ENCODE data around the gene ATF5.
"Not testable (repeated sequence)": the region's sequence is repeated elsewhere in the genome, so short reads cannot be mapped to it uniquely, and the experiment has no call there.

Gene ATF5

DNA sequence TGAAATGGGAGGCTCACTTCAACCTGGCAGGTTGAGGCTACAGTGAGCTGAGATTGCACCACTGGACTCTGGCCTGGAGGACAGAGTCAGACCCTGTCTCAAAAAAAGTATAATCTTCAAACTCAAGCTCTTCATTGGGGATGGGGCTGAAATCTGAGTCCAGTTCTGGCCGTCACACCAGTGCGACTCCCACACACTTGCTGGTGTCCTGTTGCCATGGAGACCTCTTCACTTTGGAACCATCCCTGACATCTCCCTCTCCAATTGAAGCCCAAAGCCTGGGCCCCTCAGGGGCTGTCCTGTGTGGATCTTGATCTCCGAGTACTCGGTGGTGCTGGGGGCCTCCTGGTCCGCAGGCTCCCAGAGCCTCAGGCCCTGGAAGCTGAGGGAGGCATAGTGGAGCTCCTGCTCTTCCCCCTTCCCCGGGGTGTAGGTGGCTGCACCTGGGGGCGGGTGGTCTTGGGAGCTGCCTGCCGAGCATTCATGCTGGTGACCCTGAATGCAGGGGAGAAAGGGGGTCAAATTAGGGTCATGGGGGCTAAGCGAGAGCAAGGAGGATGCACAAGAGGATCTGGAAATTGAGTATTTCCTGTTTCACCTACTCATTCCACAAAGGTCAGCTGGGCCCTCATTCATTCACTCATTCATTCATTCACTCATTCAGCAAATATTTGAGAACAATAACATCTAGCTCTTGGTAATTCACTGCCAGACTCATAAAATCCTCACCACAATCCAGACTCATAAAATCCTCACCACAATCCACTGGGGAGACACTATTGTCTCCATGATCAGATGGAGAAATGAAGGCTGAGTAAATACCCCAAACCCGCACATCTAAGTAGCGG lies 21.0 kb downstream of the ATF5 start:
- ATAC-seq, result no peak
- DNase-seq, result no peak

DNA sequence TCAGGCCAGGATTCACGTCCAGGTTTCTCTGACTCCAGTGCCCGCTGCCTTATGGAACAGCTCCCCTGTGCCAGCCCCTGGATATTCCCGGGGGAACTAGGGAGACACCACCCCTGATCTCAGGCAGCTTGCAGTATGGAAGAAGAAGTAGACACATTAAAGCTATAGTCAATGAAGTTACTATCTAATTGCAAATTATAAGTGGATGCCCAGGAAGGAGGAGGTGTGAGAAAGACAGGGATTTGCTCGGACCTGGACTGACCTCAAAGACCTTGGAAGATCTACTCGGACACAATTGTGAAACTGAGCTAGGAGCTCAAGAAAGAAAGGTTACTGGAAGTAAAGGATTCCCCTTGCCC lies 21.6 kb downstream of the ATF5 start:
- no peak for DNase-seq
- ATAC-seq, result no peak

GRCh38 chr19:49950956-49951526 lies 22.0 kb downstream of the ATF5 start:
- ATAC-seq (no peak), DNase-seq (no peak)

DNA sequence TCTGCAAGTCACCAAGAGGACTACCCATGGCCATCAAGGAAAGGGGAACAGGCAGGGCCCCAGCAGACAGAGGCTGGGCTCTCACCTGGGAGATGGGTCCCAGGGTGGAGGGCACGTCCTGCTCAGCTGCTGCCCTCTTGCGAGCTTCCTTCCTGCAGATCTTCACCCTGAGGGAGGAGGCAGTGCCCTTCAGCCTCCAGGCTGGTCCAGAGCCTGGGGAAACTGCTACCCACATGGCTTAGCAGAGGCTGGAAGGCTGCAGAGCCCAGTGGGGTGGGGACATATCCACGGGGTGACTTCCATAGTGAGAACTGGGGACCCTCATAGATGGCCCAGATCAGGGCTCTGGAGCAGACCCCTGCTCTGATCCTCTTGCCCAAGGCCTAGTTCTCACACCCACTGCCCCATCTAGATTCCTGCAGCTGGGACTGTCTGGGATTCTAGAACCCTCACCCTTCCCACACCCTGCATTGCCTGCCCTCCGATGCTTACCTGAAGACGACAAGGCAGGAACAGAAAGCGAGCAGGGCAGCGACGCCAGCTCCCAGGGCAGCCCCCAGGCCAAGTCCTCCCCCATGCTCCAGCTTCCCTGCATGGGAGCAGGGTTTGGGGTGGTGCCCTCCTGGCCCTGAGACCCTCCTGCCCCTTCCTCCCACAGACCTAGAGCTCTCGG lies 22.9 kb downstream of the ATF5 start:
- no peak for ATAC-seq
- DNase-seq, result no peak

DNA sequence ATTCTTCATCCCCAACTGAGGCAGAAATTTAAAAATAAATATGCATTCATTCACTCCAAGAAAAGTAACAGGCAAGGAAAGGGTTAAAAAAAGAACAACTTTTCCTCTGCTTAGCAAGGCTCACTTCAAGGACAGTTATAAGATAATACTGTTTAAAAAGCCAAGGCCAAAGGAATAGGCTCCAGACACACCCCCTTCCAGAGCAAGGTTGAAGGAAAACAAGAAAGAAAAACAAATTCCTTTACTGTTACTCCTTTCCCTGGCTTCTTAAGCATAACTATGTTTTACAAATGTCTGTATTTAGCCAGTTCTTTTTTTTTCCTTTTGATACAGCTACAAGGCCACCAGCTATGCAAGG lies 23.5 kb downstream of the ATF5 start:
- ATAC-seq (no peak), DNase-seq (no peak)

- ATAC-seq, result no peak
- DNase-seq, result no peak
These were observed 23.9 kb downstream of the ATF5 start for GRCh38 chr19:49952906-49953305.

DNA sequence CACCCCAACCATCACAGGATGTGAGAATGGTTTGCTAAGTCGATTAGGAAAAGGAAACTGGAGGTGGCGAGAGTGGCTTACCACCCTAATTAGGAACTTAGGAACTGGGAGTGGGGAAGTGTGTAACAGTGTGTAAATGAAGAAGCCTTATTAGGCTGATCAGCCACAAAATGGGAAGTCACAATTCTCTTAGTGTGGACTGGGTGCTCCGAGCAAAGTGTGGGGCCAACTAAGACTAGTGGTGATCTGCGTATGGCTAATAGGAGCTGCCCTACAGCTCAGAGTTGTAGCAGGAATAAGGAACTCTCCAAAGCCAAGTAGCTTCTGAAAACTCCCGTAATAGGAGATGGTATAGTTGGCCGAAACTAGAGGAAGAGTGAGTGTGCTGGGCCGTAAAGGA lies 24.4 kb downstream of the ATF5 start:
- no peak for ATAC-seq
- DNase-seq, result no peak

DNA sequence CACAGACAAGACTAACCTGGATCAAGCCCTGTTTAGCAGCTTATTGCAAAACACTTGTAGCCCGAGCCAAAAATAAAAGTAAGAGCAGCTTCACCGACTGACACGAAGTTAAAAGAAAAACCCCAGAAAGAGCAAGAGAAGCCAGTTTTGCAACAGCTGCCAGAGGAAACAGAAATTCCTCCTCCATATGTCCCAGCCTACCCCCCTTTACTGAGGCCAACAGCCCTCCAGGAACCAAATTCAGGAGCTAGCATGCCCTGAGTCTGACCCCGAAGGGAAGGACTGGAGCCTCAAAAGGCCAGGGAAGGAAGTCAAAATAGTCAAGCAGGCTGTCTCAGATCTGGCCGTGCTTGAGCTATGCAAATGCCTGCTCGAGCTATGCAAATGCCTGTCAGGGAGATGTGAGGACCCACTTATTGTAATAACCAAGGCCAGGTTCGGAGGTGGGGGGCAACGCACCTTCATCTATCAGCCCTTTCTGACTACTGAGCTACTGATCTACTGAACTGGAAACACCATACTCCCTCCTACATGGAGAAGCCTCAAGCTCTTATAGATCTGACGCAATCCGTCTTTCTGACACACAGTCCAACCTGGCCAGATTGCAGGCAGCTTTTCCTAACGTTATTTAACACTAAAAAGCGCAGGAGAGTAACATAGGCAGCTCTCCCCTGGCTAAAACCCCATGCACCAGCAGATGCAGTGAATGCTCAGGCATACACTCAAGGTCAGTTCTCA lies 25.3 kb downstream of the ATF5 start:
- ATAC-seq (no peak), DNase-seq (no peak)

- no peak for DNase-seq
- ATAC-seq, result no peak
These were observed 25.9 kb downstream of the ATF5 start for GRCh38 chr19:49954933-49955332.

DNA sequence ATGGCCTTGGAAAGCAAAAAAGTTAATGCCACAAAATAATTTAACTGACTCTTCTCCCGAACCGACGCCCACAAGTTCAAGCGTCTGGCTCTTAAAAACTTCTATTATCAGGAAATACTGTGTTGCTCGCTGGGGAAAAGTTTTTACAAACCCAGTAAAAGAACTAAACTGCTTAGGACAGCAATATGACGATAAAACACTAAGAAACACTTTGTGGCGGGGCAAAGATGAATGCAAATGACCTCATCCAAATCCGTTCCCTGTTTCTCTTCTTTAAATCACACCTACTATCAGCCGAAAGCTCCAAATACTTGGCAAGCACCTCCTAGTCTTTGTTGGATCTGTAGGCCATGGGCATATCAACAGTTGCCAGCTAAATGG lies 27.1 kb downstream of the ATF5 start:
- DNase-seq (no peak), ATAC-seq (no peak)

- DNase-seq (no peak), ATAC-seq (no peak)
These were observed 28.4 kb downstream of the ATF5 start for GRCh38 chr19:49957262-49957915.

DNA sequence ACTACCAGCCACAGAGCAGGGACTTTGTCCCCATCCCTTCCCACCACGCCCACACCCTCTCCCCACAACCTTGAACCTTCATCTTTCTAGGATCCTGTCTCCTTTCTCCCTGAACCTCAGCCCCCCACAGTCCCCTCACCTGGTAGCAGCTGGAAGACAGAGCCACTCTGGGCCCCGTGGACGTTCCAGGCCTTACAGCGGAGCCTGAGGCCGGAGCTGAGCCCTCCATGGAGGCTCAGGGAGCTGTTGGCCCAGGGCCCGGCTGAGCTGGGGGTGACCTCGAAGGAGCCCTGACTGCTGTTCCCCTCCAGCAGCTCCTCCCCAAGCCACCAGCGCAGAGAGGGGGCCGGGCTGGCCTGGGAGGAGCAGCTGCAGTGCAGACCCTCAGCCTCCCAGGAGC lies 29.1 kb downstream of the ATF5 start:
- not testable (repeated sequence) for DNase-seq, ATAC-seq

- DNase-seq, ATAC-seq: not testable (repeated sequence)
These were observed 29.6 kb downstream of the ATF5 start for GRCh38 chr19:49958596-49958995.

DNA sequence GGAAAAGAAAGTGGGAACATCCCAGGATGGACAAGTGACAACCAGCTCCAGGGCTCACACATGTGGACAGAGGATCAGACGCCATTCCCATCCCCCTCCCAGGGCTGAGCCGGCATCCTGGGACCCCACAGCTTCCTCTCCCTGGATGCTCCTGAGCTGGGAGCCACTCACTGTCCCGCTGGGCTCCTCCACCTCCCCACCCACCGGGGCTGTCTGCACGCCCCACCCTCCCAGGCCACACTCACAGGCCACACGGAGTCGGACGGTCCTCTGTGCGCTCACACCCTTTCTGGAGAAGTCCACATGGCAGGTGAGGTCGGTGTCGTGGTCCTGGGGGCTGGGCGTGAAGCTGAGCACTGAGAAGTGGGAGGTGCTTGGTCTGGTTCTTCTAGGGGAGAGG lies 30.9 kb downstream of the ATF5 start:
- not testable (repeated sequence) for ATAC-seq, DNase-seq

GRCh38 chr19:49960980-49961379 lies 32.0 kb downstream of the ATF5 start, which contains the start of gene SIGLEC11:
Gene SIGLEC11, minus strand, starts transcription at chr19:49961172. Its CDS starts 91 bp downstream, at chr19:49961081.
- not testable (repeated sequence) for ATAC-seq, DNase-seq

DNA sequence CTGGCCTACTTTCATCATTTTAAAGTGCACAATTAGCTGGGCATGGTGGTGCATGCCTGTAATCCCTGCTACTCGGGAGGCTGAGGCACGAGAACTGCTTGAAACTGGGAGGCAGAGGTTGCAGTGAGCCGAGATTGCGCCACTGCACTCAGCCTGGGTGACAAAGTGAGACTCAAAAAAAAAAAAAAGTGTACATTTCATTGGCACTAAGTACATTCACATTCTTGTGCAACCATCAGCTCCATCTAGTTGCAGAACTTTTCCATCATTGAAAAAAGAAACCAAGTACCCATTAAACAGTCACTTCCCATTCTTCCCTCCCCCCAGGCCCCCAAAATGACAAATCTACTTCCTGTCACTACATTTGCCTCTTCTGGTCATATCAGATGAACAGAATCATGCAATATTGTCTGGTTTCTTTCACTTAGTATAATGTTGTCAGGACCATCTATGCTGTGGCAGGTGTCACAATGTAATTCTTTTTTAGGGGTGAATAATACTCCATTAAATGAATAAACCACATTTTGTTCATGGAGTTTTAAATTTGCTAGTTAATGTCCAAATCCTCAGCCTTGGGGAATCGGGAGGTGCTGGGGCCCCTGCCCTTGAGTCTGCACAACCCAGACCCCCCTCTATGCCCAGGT lies 39.4 kb downstream of the ATF5 start:
- ATAC-seq, result no peak

DNA sequence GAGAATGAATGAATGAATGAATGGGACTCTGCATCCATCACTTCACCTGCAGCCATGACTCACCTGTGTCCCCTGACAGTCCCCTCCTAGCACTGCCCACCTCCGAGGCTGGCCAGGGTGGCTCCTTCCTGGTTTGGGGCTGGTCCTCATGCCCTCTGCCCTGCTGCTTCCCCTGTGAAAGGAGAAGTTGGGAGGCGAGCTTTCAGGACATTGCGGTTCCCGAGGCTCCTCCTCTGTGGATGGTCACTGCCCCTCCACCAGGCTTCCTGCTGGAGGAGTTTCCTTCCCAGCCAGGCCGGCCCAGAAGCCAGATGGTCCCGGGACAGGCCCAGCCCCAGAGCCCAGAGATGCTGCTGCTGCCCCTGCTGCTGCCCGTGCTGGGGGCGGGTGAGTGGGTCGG lies 40.4 kb downstream of the ATF5 start:
- ATAC-seq, DNase-seq: not testable (repeated sequence)

More for the DNA sequence above, 39.4 kb downstream of the ATF5 start:
- DNase-seq, result no peak

- no peak for DNase-seq
- ATAC-seq, result no peak
These were observed 43.0 kb downstream of the ATF5 start for GRCh38 chr19:49971991-49972411.

DNA sequence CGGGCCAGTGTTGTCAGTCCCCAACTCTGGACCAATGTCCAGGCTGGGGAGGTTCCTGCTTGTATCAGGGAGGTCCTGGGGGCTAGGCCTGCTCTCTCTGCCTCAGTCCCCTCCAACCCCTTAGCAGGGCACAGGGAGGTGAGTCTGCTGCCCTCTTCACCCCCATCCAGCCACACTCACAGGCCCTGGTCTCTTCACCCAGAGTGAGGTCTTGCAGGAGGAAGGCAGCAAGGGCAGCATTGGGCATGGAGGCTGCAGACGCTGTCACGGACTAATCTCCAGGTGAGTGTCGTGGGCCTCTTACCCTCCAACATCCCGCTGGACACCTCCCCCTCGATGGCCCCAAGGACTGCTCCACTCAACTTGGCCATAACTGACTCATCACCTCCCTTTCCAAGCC lies 43.8 kb downstream of the ATF5 start:
- no peak for DNase-seq
- ATAC-seq, result no peak

DNA sequence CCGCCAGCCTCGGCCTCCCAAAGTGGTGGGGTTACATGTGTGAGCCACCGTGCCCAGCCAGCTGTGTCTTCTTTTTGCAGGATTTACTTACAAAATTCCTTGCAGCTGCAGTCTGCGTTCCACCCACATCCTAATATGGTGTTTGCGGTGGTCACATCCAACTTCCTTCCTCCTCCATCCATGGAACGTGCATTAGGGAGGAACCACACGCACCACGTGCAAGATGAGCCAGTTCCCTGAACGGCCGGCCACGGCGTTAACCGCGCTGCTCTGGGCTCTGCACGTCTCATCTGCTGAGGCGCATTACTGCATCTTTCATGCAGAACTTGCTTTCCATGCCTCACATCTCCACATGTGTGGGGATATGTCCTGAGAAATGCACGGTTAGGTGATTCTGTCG lies 45.0 kb downstream of the ATF5 start:
- ATAC-seq (no peak), DNase-seq (no peak)

DNA sequence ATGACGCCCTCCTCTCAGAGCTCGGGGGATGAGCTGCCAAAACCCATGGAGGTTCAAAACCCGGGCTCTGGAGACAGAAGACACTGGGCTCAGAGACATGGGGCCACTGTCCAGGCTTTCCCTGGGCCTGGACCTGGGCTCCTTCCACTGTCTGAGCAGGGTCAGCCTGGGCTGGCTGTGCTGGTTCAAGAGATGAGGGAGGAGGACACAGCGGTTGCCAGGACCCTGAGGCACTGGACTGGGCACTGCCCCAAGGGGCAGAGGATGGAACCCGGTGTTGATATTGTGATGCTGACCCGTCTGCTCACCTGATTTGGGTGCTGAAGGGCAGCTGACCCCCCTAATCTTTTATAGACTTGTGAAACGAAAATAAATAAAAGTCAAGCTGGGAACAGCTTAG lies 46.0 kb downstream of the ATF5 start:
- ATAC-seq, result no peak

GRCh38 chr19:49976496-49976895 lies 47.5 kb downstream of the ATF5 start:
- DNase-seq, result no peak
- ATAC-seq, result no peak

More for the DNA sequence above, 46.0 kb downstream of the ATF5 start:
- DNase-seq, result no peak

All from stimulated activated naive CD8-positive, alpha-beta T cell treated with anti-CD3 and anti-CD28 coated beads, Interleukin-15, Interleukin-2, amounts not matched to agents 100 U/mL and 50 U/mL, for 24 hours (primary cell).